Measurements from ENCODE around the gene WDR5B. TPM values are rescaled to one million over a fixed set of nuclear protein-coding genes. Genes with fewer than 3 reads are reported as not detected.

Gene WDR5B
- total RNA-seq: 1 to 10 TPM; 6.3 to 7.5 TPM
- 1 to 10 TPM; 2.8 to 3.6 TPM for polyA plus RNA-seq
- long read RNA-seq, donor 1, transcript WDR5B-201 (1 exons, 3,720 nt): major isoform, 24 of 24 reads
- long read RNA-seq, donor 1, partial matches to known transcripts: 0 of 24 reads
- long read RNA-seq, donor 1, other reads (novel, unspliced or antisense): 0 of 24 reads
- long read RNA-seq, donor 2, transcript WDR5B-201 (1 exons, 3,720 nt): major isoform, 11 of 11 reads
- long read RNA-seq, donor 2, partial matches to known transcripts: 0 of 11 reads
- long read RNA-seq, donor 2, other reads (novel, unspliced or antisense): 0 of 11 reads
- long read RNA-seq, donor 3, transcript WDR5B-201 (1 exons, 3,720 nt): major isoform, 10 of 10 reads
- long read RNA-seq, donor 3, partial matches to known transcripts: 0 of 10 reads
- long read RNA-seq, donor 3, other reads (novel, unspliced or antisense): 0 of 10 reads
- long read RNA-seq, donor 4, transcript WDR5B-201 (1 exons, 3,720 nt): major isoform, 9 of 9 reads
- long read RNA-seq, donor 4, partial matches to known transcripts: 0 of 9 reads
- long read RNA-seq, donor 4, other reads (novel, unspliced or antisense): 0 of 9 reads
- long read RNA-seq, donor 5, transcript WDR5B-201 (1 exons, 3,720 nt): major isoform, 24 of 24 reads
- long read RNA-seq, donor 5, partial matches to known transcripts: 0 of 24 reads
- long read RNA-seq, donor 5, other reads (novel, unspliced or antisense): 0 of 24 reads

DNA sequence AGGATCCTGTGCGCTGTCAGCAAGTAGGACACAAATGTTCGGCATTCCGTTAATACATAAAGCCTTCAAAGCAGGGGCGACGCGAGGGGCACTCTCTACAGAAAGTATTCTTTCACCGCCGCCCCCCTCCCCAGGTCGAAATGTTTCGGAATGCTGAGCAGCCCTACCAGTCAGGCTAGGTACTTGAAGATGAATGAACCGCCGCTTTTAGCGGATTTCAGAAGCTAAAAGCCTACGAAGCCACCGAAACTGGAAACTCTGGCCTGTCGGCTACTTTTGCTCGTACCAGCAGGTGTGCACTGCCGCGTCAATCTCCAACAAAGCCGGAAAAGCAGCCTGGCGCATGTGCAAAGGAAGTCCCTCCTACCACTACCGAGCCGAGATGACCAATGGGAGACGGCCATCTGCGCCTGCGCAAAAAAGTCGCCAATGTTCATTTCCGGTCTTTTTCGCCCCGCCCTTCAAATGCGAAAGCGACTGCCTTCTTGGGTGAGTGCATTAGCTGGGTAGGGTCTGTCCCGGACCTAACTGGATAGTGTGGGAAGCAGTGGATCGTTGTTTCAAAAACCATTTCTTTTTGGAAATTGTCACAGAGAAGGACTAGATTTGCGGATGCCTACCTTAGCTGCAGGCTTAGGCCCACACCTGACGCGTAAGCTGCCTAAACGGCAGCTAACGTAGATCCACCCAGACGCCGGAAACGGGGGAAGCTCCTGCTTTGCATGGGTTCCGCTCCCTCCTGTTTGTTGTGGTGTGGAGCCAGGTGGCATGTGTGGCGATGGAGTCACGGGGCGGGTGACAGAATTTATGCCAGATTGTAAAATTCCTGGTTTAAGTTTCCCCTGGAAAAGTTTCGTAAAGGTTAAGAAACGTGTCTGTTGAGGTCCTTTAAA lies at the start of gene WDR5B:
Gene WDR5B (minus strand): TSS at position 301 of the 893 bp plus-strand sequence. CDS start 534 bp downstream, outside the sequence.
- no peaks in the 10 kb centered on the region for H3K9me3 ChIP-seq (ENCODE audit: control insufficient read depth in 4 of 4, insufficient read depth in 3 of 4, low read length in 3 of 4)
- peak; percentile 93 for ATAC-seq (ENCODE audit: insufficient read depth, low FRiP score)
- peak within 1 kb of the TSS; percentile 90 to 100 for H3K9ac ChIP-seq (ENCODE audit: insufficient read depth in 1 of 2, low read length in 2 of 2)
- H3K36me3 ChIP-seq (ENCODE audit: control insufficient read depth in 4 of 4, insufficient read depth in 4 of 4, low read length in 4 of 4): peaks cover 0 to 5% (median 4%) of the 10 kb centered on the region in 4 donors
- peak; percentile 99 for DNase-seq
- H3K27ac ChIP-seq (ENCODE audit: low read depth in 1 of 2, low read length in 1 of 2): peak within 1 kb of the TSS; percentile 85 to 92
- 0% methylated on average over 48 of the region's 48 CpGs for WGBS, 2 donors
- TF ChIP-seq, protein P1, sequence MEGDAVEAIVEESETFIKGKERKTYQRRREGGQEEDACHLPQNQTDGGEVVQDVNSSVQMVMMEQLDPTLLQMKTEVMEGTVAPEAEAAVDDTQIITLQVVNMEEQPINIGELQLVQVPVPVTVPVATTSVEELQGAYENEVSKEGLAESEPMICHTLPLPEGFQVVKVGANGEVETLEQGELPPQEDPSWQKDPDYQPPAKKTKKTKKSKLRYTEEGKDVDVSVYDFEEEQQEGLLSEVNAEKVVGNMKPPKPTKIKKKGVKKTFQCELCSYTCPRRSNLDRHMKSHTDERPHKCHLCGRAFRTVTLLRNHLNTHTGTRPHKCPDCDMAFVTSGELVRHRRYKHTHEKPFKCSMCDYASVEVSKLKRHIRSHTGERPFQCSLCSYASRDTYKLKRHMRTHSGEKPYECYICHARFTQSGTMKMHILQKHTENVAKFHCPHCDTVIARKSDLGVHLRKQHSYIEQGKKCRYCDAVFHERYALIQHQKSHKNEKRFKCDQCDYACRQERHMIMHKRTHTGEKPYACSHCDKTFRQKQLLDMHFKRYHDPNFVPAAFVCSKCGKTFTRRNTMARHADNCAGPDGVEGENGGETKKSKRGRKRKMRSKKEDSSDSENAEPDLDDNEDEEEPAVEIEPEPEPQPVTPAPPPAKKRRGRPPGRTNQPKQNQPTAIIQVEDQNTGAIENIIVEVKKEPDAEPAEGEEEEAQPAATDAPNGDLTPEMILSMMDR (IDR thresholded peaks at IDR 0.05; ENCODE audit: control extremely low read depth, extremely low read depth): no peak
- no peaks in the 10 kb centered on the region for H3K27me3 ChIP-seq (ENCODE audit: control insufficient read depth in 3 of 3, insufficient read depth in 3 of 3, low read length in 2 of 3)
- peaks cover 4 to 24% (median 11%) of the 10 kb centered on the region in 5 donors for H3K4me1 ChIP-seq (ENCODE audit: control insufficient read depth in 5 of 5, insufficient read depth in 5 of 5, low read length in 5 of 5)
- peak within 1 kb of the TSS; percentile 51 for H3K4me3 ChIP-seq

DNA sequence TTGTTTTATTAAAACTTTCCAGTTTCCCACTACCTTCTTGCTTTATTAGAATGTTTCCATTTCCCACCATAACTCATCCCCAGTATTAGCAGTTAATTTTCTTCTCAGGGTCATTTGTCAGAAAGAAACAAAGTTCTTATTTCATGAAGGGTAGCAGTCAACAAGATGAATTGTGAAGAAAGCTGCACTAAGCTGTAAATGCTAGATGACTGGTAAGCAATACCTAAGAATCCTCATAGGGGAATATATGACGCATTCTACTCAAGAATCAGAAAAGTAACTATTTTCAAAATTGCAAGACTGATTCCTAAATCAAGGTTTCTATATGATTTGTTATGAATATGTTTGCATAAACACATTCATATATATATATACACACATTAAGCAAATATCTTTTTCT lies 48.8 kb upstream of the WDR5B start:
- H3K4me1 ChIP-seq (ENCODE audit: control insufficient read depth in 5 of 5, insufficient read depth in 5 of 5, low read length in 5 of 5): peaks cover 0 to 7% (median 0%) of the 10 kb centered on the region in 5 donors
- H3K27ac ChIP-seq (ENCODE audit: low read depth in 1 of 2, low read length in 1 of 2): no peak overlapping the region
- 91 to 100% methylated on average over 1 of the region's 1 CpG for WGBS, 2 donors
- no peaks in the 10 kb centered on the region for H3K9me3 ChIP-seq (ENCODE audit: control insufficient read depth in 4 of 4, insufficient read depth in 3 of 4, low read length in 3 of 4)
- H3K9ac ChIP-seq (ENCODE audit: insufficient read depth in 1 of 2, low read length in 2 of 2): no peak overlapping the region
- H3K4me3 ChIP-seq: no peak overlapping the region
- no peak for DNase-seq
- TF ChIP-seq, protein P1 (IDR thresholded peaks at IDR 0.05; ENCODE audit: control extremely low read depth, extremely low read depth): no peak
- no peaks in the 10 kb centered on the region for H3K27me3 ChIP-seq (ENCODE audit: control insufficient read depth in 3 of 3, insufficient read depth in 3 of 3, low read length in 2 of 3)
- ATAC-seq (ENCODE audit: insufficient read depth, low FRiP score): no peak
- H3K36me3 ChIP-seq (ENCODE audit: control insufficient read depth in 4 of 4, insufficient read depth in 4 of 4, low read length in 4 of 4): peaks cover 0 to 14% (median 7%) of the 10 kb centered on the region in 4 donors

DNA sequence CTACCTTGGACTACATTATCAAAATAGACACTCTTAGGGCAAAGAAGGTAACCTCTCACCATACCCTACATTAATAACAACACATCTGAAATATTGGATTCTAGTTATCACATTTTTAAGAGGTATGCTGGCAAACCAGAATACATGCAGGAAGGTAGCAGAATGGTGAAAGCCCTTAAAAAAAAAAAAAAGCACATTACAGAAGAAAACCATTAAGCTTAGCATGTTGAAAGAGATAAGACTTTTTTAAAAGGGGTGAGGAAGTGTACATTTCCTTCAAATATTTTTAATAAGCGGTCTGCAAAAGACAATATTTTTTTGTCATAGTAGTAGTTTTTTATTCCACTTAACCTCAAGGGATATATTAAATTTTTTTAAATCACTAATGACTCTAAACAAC lies 46.5 kb upstream of the WDR5B start:
- ATAC-seq (ENCODE audit: insufficient read depth, low FRiP score) (no peak), DNase-seq (no peak)
- TF ChIP-seq, protein P1 (IDR thresholded peaks at IDR 0.05; ENCODE audit: control extremely low read depth, extremely low read depth): no peak
- Histone ChIP-seq H3K4me3 (no peak overlapping the region), H3K27me3 (ENCODE audit: control insufficient read depth in 3 of 3, insufficient read depth in 3 of 3, low read length in 2 of 3) (no peaks in the 10 kb centered on the region), H3K36me3 (ENCODE audit: control insufficient read depth in 4 of 4, insufficient read depth in 4 of 4, low read length in 4 of 4) (peaks cover under 1 to 21% (median 15%) of the 10 kb centered on the region in 4 donors), H3K27ac (ENCODE audit: low read depth in 1 of 2, low read length in 1 of 2) (no peak overlapping the region), H3K9ac (ENCODE audit: insufficient read depth in 1 of 2, low read length in 2 of 2) (no peak overlapping the region), H3K9me3 (ENCODE audit: control insufficient read depth in 4 of 4, insufficient read depth in 3 of 4, low read length in 3 of 4) (no peaks in the 10 kb centered on the region), H3K4me1 (ENCODE audit: control insufficient read depth in 5 of 5, insufficient read depth in 5 of 5, low read length in 5 of 5) (no peaks in the 10 kb centered on the region)
- WGBS, 2 donors: 69 to 85% methylated on average over 1 of the region's 1 CpG

Measured in lung (tissue), 16 donors.